BLaER1 treated with 17β-estradiol and CSF1 and Interleukin-3, amounts not matched to agents 10 nM and 100 nM (cell line): ENCODE data around the gene SLX4.
A peak's percentile ranks its signal among the peaks of the same experiment; 100 is the strongest.

Source experiments
- H3K27ac ChIP-seq, 11 experiments: shearing (Covaris generic); formaldehyde crosslinking; 2 replicates each; pipeline ENCODE4 v1.8.1; 2022
- H3K27me3 ChIP-seq, 11 experiments: shearing (Covaris generic); formaldehyde crosslinking; 2 replicates each; pipeline ENCODE4 v1.8.1; 2022
- H3K36me3 ChIP-seq, 11 experiments: shearing (Covaris generic); formaldehyde crosslinking; 2 replicates each; pipeline ENCODE4 v1.8.1; 2022
- H3K4me1 ChIP-seq, 10 experiments: shearing (Covaris generic); formaldehyde crosslinking; 2 replicates each; pipeline ENCODE4 v1.8.1; 2022
- H3K4me2 ChIP-seq, 11 experiments: shearing (Covaris generic); formaldehyde crosslinking; 2 replicates each; pipeline ENCODE4 v1.8.1; 2022
- H3K4me3 ChIP-seq, 10 experiments: shearing (Covaris generic); formaldehyde crosslinking; 2 replicates each; pipeline ENCODE4 v1.8.1; 2022
- H3K9ac ChIP-seq, 11 experiments: shearing (Covaris generic); formaldehyde crosslinking; 2 replicates each; pipeline ENCODE4 v1.8.1; 2022
- H3K9me3 ChIP-seq, 11 experiments: shearing (Covaris generic); formaldehyde crosslinking; replicated peaks in 1 of 11; 2 replicates each; pipeline ENCODE4 v1.8.1; 2022
- H4K20me1 ChIP-seq, 11 experiments: shearing (Covaris generic); formaldehyde crosslinking; 2 replicates each; pipeline ENCODE4 v1.8.1; 2022
- Cebpa-rat ChIP-seq, 11 experiments: shearing (Covaris generic); IDR thresholded peaks; 2 replicates each; pipeline ENCODE4 v1.8.1; 2022

SLX4 gene

GRCh38 chr16:3654249-3654991 is 43.0 kb upstream of the SLX4 start, which contains the start of gene DNASE1:
Gene DNASE1 (plus strand): TSS chr16:3654691. CDS start chr16:3655374, 683 bp downstream.
- Histone ChIP-seq H3K27me3 (no peaks in the 10 kb centered on the region), H3K36me3 (peaks cover 71 to 97% (median 81%) of the 10 kb centered on the region in 11 experiments), H3K4me3 (no peak within 1 kb of the TSS), H3K4me1 (peaks cover 0 to 6% (median 4%) of the 10 kb centered on the region in 10 experiments; a peak in 11 of 20 replicates), H3K4me2 (no peak within 1 kb of the TSS), H4K20me1 (peaks cover 0 to 68% (median 7%) of the 10 kb centered on the region in 11 experiments; a peak in 10 of 22 replicates), H3K9me3 (no peaks in the 10 kb centered on the region), H3K9ac (no peak within 1 kb of the TSS), H3K27ac (no peak within 1 kb of the TSS)
- TF ChIP-seq Cebpa-rat (IDR thresholded peaks at IDR 0.05) = no peak

- TF ChIP-seq Cebpa-rat (IDR thresholded peaks at IDR 0.05) = no peak
- no peak overlapping the region for H3K9ac ChIP-seq
- H3K4me3 ChIP-seq = no peak overlapping the region
- H4K20me1 ChIP-seq = peaks cover 0 to 52% (median 0%) of the 10 kb centered on the region in 11 experiments; a peak in 5 of 22 replicates
- 0 out of 22 replicates have a peak overlapping the region, but pooled peaks of 1 of the 11 experiments have one; percentile 9 for H3K27ac ChIP-seq
- H3K27me3 ChIP-seq = no peaks in the 10 kb centered on the region
- H3K4me2 ChIP-seq = no peak overlapping the region
- H3K9me3 ChIP-seq = no peaks in the 10 kb centered on the region
- peaks cover 53 to 87% (median 64%) of the 10 kb centered on the region in 11 experiments for H3K36me3 ChIP-seq
- H3K4me1 ChIP-seq = no peaks in the 10 kb centered on the region
Observed at GRCh38 chr16:3652373-3653195, 41.2 kb upstream of the SLX4 start.

- peaks cover 44 to 85% (median 55%) of the 10 kb centered on the region in 11 experiments for H3K36me3 ChIP-seq
Observed at GRCh38 chr16:3651461-3652372, 40.3 kb upstream of the SLX4 start.

GRCh38 chr16:3650631-3651265 is 39.3 kb upstream of the SLX4 start:
- H4K20me1 ChIP-seq = peaks cover 0 to 41% (median 0%) of the 10 kb centered on the region in 11 experiments; a peak in 4 of 22 replicates
- H3K27ac ChIP-seq = no peak overlapping the region
- no peaks in the 10 kb centered on the region for H3K27me3 ChIP-seq
- H3K4me1 ChIP-seq = peaks cover 3 to 18% (median 11%) of the 10 kb centered on the region in 10 experiments; a peak in 19 of 20 replicates
- TF ChIP-seq Cebpa-rat (IDR thresholded peaks at IDR 0.05) = no peak
- peaks cover 36 to 76% (median 46%) of the 10 kb centered on the region in 11 experiments for H3K36me3 ChIP-seq
- H3K4me3 ChIP-seq = no peak overlapping the region
- H3K9ac ChIP-seq = 0 out of 22 replicates have a peak overlapping the region, but pooled peaks of 1 of the 11 experiments have one; percentile 1
- H3K9me3 ChIP-seq = no peaks in the 10 kb centered on the region
- no peak overlapping the region for H3K4me2 ChIP-seq

More at GRCh38 chr16:3651461-3652372, 40.3 kb upstream of the SLX4 start:
- H3K4me2 ChIP-seq = no peak overlapping the region
- TF ChIP-seq Cebpa-rat (IDR thresholded peaks at IDR 0.05) = no peak
- H3K4me3 ChIP-seq = no peak overlapping the region
- peaks cover 0 to 43% (median 0%) of the 10 kb centered on the region in 11 experiments; a peak in 5 of 22 replicates for H4K20me1 ChIP-seq
- no peaks in the 10 kb centered on the region for H3K27me3 ChIP-seq
- H3K9ac ChIP-seq = peak overlapping the region in 1 of 11 experiments; percentile 1; a peak in 2 of 22 replicates
- 0 out of 22 replicates have a peak overlapping the region, but pooled peaks of 1 of the 11 experiments have one; percentile 9 for H3K27ac ChIP-seq
- H3K4me1 ChIP-seq = peaks cover 0 to 8% (median 2%) of the 10 kb centered on the region in 10 experiments; a peak in 12 of 20 replicates
- H3K9me3 ChIP-seq = no peaks in the 10 kb centered on the region

GRCh38 chr16:3646348-3646920 is 35.0 kb upstream of the SLX4 start:
- peak overlapping the region in 8 of 11 experiments; percentile 51 to 82 (median 67); a peak in 14 of 22 replicates for H3K27ac ChIP-seq

GRCh38 chr16:3645504-3646347 is 34.3 kb upstream of the SLX4 start:
- peak in 5 of 11 experiments; percentile 12 to 93 (median 75); a peak in 7 of 22 replicates for TF ChIP-seq Cebpa-rat (IDR thresholded peaks at IDR 0.05)
- Histone ChIP-seq H3K36me3 (peaks cover 3 to 61% (median 19%) of the 10 kb centered on the region in 11 experiments; a peak in 21 of 22 replicates), H3K4me2 (peak overlapping the region; percentile 52 to 95 (median 83)), H3K27me3 (no peaks in the 10 kb centered on the region), H3K4me1 (peaks cover 37 to 59% (median 49%) of the 10 kb centered on the region in 10 experiments), H3K4me3 (0 out of 20 replicates have a peak overlapping the region, but pooled peaks of 1 of the 10 experiments have one; percentile 13), H3K27ac (peak overlapping the region in 8 of 11 experiments; percentile 51 to 82 (median 67); a peak in 17 of 22 replicates), H3K9me3 (no peaks in the 10 kb centered on the region), H3K9ac (peak overlapping the region in 10 of 11 experiments; percentile 11 to 72 (median 42); a peak in 16 of 22 replicates), H4K20me1 (peaks cover 0 to 36% (median 0%) of the 10 kb centered on the region in 11 experiments; a peak in 7 of 22 replicates)

More at GRCh38 chr16:3646348-3646920, 35.0 kb upstream of the SLX4 start:
- Histone ChIP-seq H3K27me3 (no peaks in the 10 kb centered on the region), H4K20me1 (peaks cover 0 to 35% (median 0%) of the 10 kb centered on the region in 11 experiments; a peak in 7 of 22 replicates), H3K9ac (peak overlapping the region in 6 of 11 experiments; percentile 16 to 72 (median 70); a peak in 9 of 22 replicates), H3K4me2 (peak overlapping the region in 10 of 11 experiments; percentile 52 to 95 (median 83); a peak in 18 of 22 replicates), H3K4me1 (peaks cover 31 to 54% (median 45%) of the 10 kb centered on the region in 10 experiments), H3K9me3 (no peaks in the 10 kb centered on the region), H3K36me3 (peaks cover 8 to 61% (median 19%) of the 10 kb centered on the region in 11 experiments), H3K4me3 (0 out of 20 replicates have a peak overlapping the region, but pooled peaks of 1 of the 10 experiments have one; percentile 13)
- TF ChIP-seq Cebpa-rat (IDR thresholded peaks at IDR 0.05) = no peak
